Heart left ventricle (tissue), 16 donors: ENCODE results near the gene LILRA2. TPM values are rescaled to one million over a fixed set of nuclear protein-coding genes. Genes with fewer than 3 reads are reported as not detected.
A peak's percentile ranks its signal among the peaks of the same experiment; 100 is the strongest.
"Not testable (repeated sequence)": the region's sequence is repeated elsewhere in the genome, so short reads cannot be mapped to it uniquely, and the experiment has no call there.

Experiments
- ATAC-seq, 4 donors: fragments of 200-7000 bp; cut with Tn5 transposase; one replicate each; pipeline ENCODE4 v1.9.1; 2020 to 2022; ENCODE audit warnings: moderate library complexity in 4 of 4, mild to moderate bottlenecking in 3 of 4, moderate number of reproducible peaks in 1 of 4
- DNase-seq, 5 donors: peaks; one replicate each; pipeline ENCODE4 v3.0.0-alpha.2; 2020
- H3K27ac ChIP-seq, 12 donors: fragments of 200-600 bp; sonication (generic) in 4 of 12; one replicate each; pipeline versions ENCODE4 v1.5.0 to v1.8.0; 2016 to 2022; ENCODE audit warnings: mild to moderate bottlenecking in 2 of 12
- H3K27me3 ChIP-seq, 9 donors: fragments of 200-600 bp; sonication (generic) in 2 of 9; one replicate each; pipeline versions ENCODE4 v1.5.1 to v1.8.0; 2016 to 2022; ENCODE audit warnings: mild to moderate bottlenecking in 3 of 9
- H3K36me3 ChIP-seq, 9 donors: fragments of 200-600 bp; sonication (generic) in 2 of 9; one replicate each; pipeline versions ENCODE4 v1.5.0 to v1.8.0; 2018 to 2022; ENCODE audit warnings: mild to moderate bottlenecking in 2 of 9
- H3K4me1 ChIP-seq, 12 donors: fragments of 200-600 bp; sonication (generic) in 4 of 12; one replicate each; pipeline versions ENCODE4 v1.5.0 to v1.8.0; 2016 to 2022; ENCODE audit warnings: mild to moderate bottlenecking in 3 of 12
- H3K4me3 ChIP-seq, 12 donors: fragments of 200-600 bp; sonication (generic) in 4 of 12; one replicate each; pipeline versions ENCODE4 v1.5.0 to v1.8.0; 2017 to 2022; ENCODE audit warnings: mild to moderate bottlenecking in 9 of 12, moderate library complexity in 4 of 12
- H3K9me3 ChIP-seq, 12 donors: fragments of 200-600 bp; sonication (generic) in 4 of 12; one replicate each; pipeline versions ENCODE4 v1.5.0 to v1.8.0; 2016 to 2022; ENCODE audit warnings: mild to moderate bottlenecking in 1 of 12
- CTCF ChIP-seq, 12 donors: fragments of 200-600 bp; sonication (generic) in 4 of 12; IDR thresholded peaks; one replicate each; pipeline versions ENCODE4 v1.5.0 to v1.8.0; 2018 to 2022; ENCODE audit warnings: antibody characterized with exemption in 12 of 12, mild to moderate bottlenecking in 5 of 12
- POLR2A ChIP-seq, 2 donors: fragments of 450-650 bp; IDR thresholded peaks; one replicate each; pipeline ENCODE4 v1.6.1; 2017; ENCODE audit warnings: antibody characterized with exemption in 2 of 2, mild to moderate bottlenecking in 2 of 2, moderate library complexity in 2 of 2
- WGBS, 4 donors: extraction: QIAGEN DNeasy Blood & Tissue Kit in 2 of 4; methylation state at CpG; one replicate each; pipeline versions ENCODE4 v1.1.5 to v1.1.7; 2013 to 2018; 5-methylcytosine and 5-hydroxymethylcytosine counted together
- intact Hi-C, 10 donors: fragments of 100-400 bp; cut with DNase I; formaldehyde crosslinking; loops; one replicate each; pipeline versions ENCODE4 v1.11.1 to v1.14.2; 2022
- polyA plus RNA-seq, 2 donors: library from polyadenylated mRNA; stranded (reverse); fragments of 200-250 nt; gene quantifications; one replicate each; pipeline ENCODE4 v1.2.3, GENCODE V29; 2013
- total RNA-seq, 9 donors: library from RNA; depleted of rRNA in 2 of 9; stranded (reverse); fragments of >200 nt in 2 of 9; fragmentation: NEBNext Ultra II Directional in 3 of 9; extraction: Animal tissue kit (Norgen Biotek cat#: 25700) in 3 of 9; gene quantifications; one replicate each; pipeline versions ENCODE4 v1.1.0 to v1.2.4, GENCODE V29; 2016 to 2023
- donor health status: ischemic (EF 13 %, LVEDD 7.1; RV severe dilation, severe dysfunction).
- donor health status: healthy with polysubstance abuse.
- donor health status: DM: no; HTN: yes; CAD: no.
- donor health status: DM: no; HTN: no; CAD: no.
- donor health status: ischemic (EF 25% LVEDD 6.9; RV normal size, moderate dysfunction).
- donor health status: ischemic (EF 25% LVEDD 5.7; RV mildly dilated, moderate dysfunction).
- donor health status: healthy.
- donor health status: DM: yes; HTN: yes; CAD: no.
- donor health status: ischemic (EF 35%, LVEDD 5.7; RV mildly dilated, moderate dysfunction).
- donor health status: nonischemic (EF 11% LVEDD 7.7; RV severe dilation, severe dysfunction).
- donor health status: DM: yes; HTN: yes; CAD: no.
- donor health status: PGD.
- donor health status: ischemic (EF 29% LVEDD 5.4; RV normal size, mild dysfunction).
- donor health status: nonischemic (EF 23%, LVEDD 6.1; RV moderate dilation, normal function).

The LILRA2 gene
- total and polyA plus RNA-seq, 11 donors = 0.31 to 8.9 (median 0.85) TPM

- ATAC-seq = peak in 2 of 4 donors; percentile 25 to 31
Measured at GRCh38 chr19:54630782-54631181, 57.2 kb downstream of the LILRA2 start.

DNA sequence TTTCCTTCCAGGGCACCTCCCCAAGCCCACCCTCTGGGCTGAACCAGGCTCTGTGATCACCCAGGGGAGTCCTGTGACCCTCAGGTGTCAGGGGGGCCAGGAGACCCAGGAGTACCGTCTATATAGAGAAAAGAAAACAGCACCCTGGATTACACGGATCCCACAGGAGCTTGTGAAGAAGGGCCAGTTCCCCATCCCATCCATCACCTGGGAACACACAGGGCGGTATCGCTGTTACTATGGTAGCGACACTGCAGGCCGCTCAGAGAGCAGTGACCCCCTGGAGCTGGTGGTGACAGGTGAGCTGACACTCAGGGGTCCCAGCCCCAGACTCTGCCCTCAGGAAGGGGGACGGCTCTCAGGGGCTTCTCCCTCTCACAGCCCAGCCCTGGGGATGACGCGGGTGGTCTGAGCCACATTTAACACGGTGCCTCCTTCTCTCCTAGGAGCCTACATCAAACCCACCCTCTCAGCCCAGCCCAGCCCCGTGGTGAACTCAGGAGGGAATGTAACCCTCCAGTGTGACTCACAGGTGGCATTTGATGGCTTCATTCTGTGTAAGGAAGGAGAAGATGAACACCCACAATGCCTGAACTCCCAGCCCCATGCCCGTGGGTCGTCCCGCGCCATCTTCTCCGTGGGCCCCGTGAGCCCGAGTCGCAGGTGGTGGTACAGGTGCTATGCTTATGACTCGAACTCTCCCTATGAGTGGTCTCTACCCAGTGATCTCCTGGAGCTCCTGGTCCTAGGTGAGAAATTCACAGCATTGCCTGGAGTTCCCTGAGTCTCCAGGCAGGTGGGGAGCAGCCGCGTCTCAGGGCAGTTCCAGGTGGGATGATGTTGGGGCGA, 58.1 kb downstream of the LILRA2 start:
- Histone ChIP-seq H3K27me3 (peaks cover 0 to 36% (median 6%) of the 10 kb centered on the region in 9 donors), H3K27ac (peak overlapping the region in 1 of 12 donors; percentile 81), H3K4me3 (peak overlapping the region in 1 of 12 donors; percentile 57)
- intact Hi-C loops = loop anchor here in 2 of 10 donors (5.0 to 10.0 kb wide), 2 partner anchors 337 to 349 kb away; partner anchors contain the start of gene LILRB2 (in 1 of the 2)
- DNase-seq, H3K36me3 ChIP-seq, H3K4me1 ChIP-seq, H3K9me3 ChIP-seq: not testable (repeated sequence)
- ATAC-seq = peak in 1 of 4 donors; percentile 8
- 67 to 77% (median 73%) methylated on average over 23 of the region's 23 CpGs for WGBS, 4 donors

More at GRCh38 chr19:54630782-54631181, 57.2 kb downstream of the LILRA2 start:
- intact Hi-C loops = loop anchor here in 2 of 10 donors (5.0 to 10.0 kb wide), 2 partner anchors 336 to 348 kb away; partner anchors contain the start of gene LILRB2 (in 1 of the 2)
- peaks cover 0 to 7% (median 0%) of the 10 kb centered on the region in 12 donors for H3K4me1 ChIP-seq
- no peaks in the 10 kb centered on the region for H3K36me3 ChIP-seq
- no peak for TF ChIP-seq CTCF (IDR thresholded peaks at IDR 0.05)
- no peak for TF ChIP-seq POLR2A (IDR thresholded peaks at IDR 0.05)
- peak overlapping the region in 1 of 12 donors; percentile 81 for H3K27ac ChIP-seq
- H3K9me3 ChIP-seq = peaks cover 0 to 5% (median 0%) of the 10 kb centered on the region in 12 donors
- WGBS, 4 donors = 29 to 63% (median 50%) methylated on average over 6 of the region's 6 CpGs
- peaks cover 0 to 36% (median 6%) of the 10 kb centered on the region in 9 donors for H3K27me3 ChIP-seq
- peak overlapping the region in 5 of 12 donors; percentile 15 to 57 (median 22) for H3K4me3 ChIP-seq
- DNase-seq = no peak

- H3K36me3 ChIP-seq, H3K4me1 ChIP-seq, H3K27ac ChIP-seq, DNase-seq, H3K9me3 ChIP-seq, ATAC-seq: not testable (repeated sequence)
- intact Hi-C loops = loop anchor here in 2 of 10 donors (5.0 to 10.0 kb wide), 2 partner anchors 338 to 350 kb away; partner anchors contain the start of gene LILRB2 (in 1 of the 2)
- H3K4me3 ChIP-seq = peak overlapping the region in 1 of 12 donors; percentile 5
- WGBS, 4 donors = 70 to 78% (median 75%) methylated on average over 12 to 16 of the region's 16 CpGs
- H3K27me3 ChIP-seq = peaks cover 0 to 36% (median 5%) of the 10 kb centered on the region in 9 donors
Measured at GRCh38 chr19:54632517-54632916, 58.9 kb downstream of the LILRA2 start.

- Histone ChIP-seq H3K9me3 (no peaks in the 10 kb centered on the region), H3K27ac (no peak overlapping the region), H3K27me3 (peaks cover 0 to 36% (median 2%) of the 10 kb centered on the region in 9 donors), H3K36me3 (no peaks in the 10 kb centered on the region), H3K4me3 (no peak overlapping the region), H3K4me1 (peaks cover 0 to 7% (median 0%) of the 10 kb centered on the region in 12 donors)
- WGBS, 4 donors = 69 to 94% (median 75%) methylated on average over 3 to 7 of the region's 7 CpGs
- DNase-seq (no peak), ATAC-seq (no peak)
- intact Hi-C loops = loop anchor here in 2 of 10 donors (5.0 to 10.0 kb wide), 2 partner anchors 339 to 351 kb away; partner anchors contain the start of gene LILRB2 (in 1 of the 2)
- TF ChIP-seq POLR2A (IDR thresholded peaks at IDR 0.05) (no peak), CTCF (IDR thresholded peaks at IDR 0.05) (no peak)
Measured at GRCh38 chr19:54633401-54633800, 59.8 kb downstream of the LILRA2 start.

DNA sequence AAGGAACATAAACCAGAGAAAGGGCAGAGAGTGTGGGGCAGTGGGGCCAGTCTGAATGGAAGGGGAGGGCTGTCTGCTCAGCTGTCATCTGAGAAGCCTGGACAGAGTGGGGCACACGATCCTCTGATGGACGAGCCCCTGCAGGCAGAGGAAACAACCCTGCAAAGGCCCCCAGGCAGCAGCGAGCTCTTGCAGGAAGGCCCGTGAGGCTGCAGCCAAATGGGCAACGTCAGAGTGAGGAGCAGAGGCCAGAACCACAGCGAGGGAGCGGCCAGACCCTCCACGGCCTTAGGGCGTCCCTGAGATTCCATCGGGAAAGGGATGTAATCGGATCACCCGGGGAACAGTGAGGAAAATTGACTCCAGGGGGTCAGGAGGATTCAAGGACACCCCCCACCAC, 62.5 kb downstream of the LILRA2 start:
- H3K27ac ChIP-seq, H3K36me3 ChIP-seq, ATAC-seq, DNase-seq, H3K4me3 ChIP-seq, H3K4me1 ChIP-seq, H3K9me3 ChIP-seq: not testable (repeated sequence)
- 10 to 32% (median 19%) methylated on average over 11 to 12 of the region's 12 CpGs for WGBS, 4 donors
- peaks cover 0 to 23% (median 0%) of the 10 kb centered on the region in 9 donors for H3K27me3 ChIP-seq
- intact Hi-C loops = loop anchor here in 1 of 10 donors (10.0 kb wide), 1 partner anchor 341 kb away; no protein-coding TSS in a partner anchor
